DMS153 treated with DMSO at 0.1 percent for 48 hours (cell line): ENCODE data around the gene PTCD3.

Experiments
- DNase-seq: peaks from one replicate; lab custom pipeline; 2025; ENCODE audit not compliant: unreplicated experiment; lab: John Stamatoyannopoulos, UW

The PTCD3 gene

GRCh38 chr2:86081724-86082123, 24.3 kb upstream of the PTCD3 start:
- DNase-seq, result no peak

- no peak for DNase-seq
These were observed 23.3 kb upstream of the PTCD3 start for GRCh38 chr2:86082756-86083155.

- no peak for DNase-seq
These were observed 17.8 kb upstream of the PTCD3 start for GRCh38 chr2:86087936-86088850.

GRCh38 chr2:86094229-86094628, 11.8 kb upstream of the PTCD3 start:
- DNase-seq, result no peak

- no peak for DNase-seq
These were observed 8.7 kb upstream of the PTCD3 start for GRCh38 chr2:86097114-86097896.

- no peak for DNase-seq
These were observed 8.1 kb upstream of the PTCD3 start for GRCh38 chr2:86097913-86098312.

- no peak for DNase-seq
These were observed 3.9 kb upstream of the PTCD3 start for GRCh38 chr2:86102157-86102556.

GRCh38 chr2:86105252-86105968, 625 bp upstream of the PTCD3 start, which contains the start of gene POLR1A:
POLR1A (minus strand) TSS chr2:86105886; CDS start chr2:86105776, 110 bp downstream.
- peak; percentile 87 for DNase-seq

GRCh38 chr2:86107031-86107430, 996 bp downstream of the PTCD3 start:
- DNase-seq, result no peak

GRCh38 chr2:86118130-86118529, 12.1 kb downstream of the PTCD3 start:
- DNase-seq, result no peak

GRCh38 chr2:86123328-86123925, 17.4 kb downstream of the PTCD3 start:
- DNase-seq, result no peak

GRCh38 chr2:86124683-86125082, 18.6 kb downstream of the PTCD3 start:
- DNase-seq, result no peak

GRCh38 chr2:86134709-86135108, 28.7 kb downstream of the PTCD3 start:
- no peak for DNase-seq

- DNase-seq, result no peak
These were observed 29.6 kb downstream of the PTCD3 start for GRCh38 chr2:86135653-86136052.

- DNase-seq, result no peak
These were observed 30.1 kb downstream of the PTCD3 start for GRCh38 chr2:86136141-86136540.

GRCh38 chr2:86138736-86139625, 32.9 kb downstream of the PTCD3 start:
- no peak for DNase-seq

GRCh38 chr2:86139981-86140380, 33.9 kb downstream of the PTCD3 start:
- no peak for DNase-seq

- DNase-seq, result no peak
These were observed 34.9 kb downstream of the PTCD3 start for GRCh38 chr2:86140969-86141392.

- DNase-seq, result no peak
These were observed 36.6 kb downstream of the PTCD3 start for GRCh38 chr2:86142436-86143257.
